NOMO-1 treated with dmso at 0.1 percent for 144 hours (cell line): ENCODE data around the gene CHSY1.
"Not testable (repeated sequence)": the region's sequence is repeated elsewhere in the genome, so short reads cannot be mapped to it uniquely, and the experiment has no call there.

Experiments used
- DNase-seq: peaks from one replicate; lab custom pipeline; 2025; ENCODE audit not compliant: unreplicated experiment; lab: John Stamatoyannopoulos, UW

CHSY1 gene, protein sequence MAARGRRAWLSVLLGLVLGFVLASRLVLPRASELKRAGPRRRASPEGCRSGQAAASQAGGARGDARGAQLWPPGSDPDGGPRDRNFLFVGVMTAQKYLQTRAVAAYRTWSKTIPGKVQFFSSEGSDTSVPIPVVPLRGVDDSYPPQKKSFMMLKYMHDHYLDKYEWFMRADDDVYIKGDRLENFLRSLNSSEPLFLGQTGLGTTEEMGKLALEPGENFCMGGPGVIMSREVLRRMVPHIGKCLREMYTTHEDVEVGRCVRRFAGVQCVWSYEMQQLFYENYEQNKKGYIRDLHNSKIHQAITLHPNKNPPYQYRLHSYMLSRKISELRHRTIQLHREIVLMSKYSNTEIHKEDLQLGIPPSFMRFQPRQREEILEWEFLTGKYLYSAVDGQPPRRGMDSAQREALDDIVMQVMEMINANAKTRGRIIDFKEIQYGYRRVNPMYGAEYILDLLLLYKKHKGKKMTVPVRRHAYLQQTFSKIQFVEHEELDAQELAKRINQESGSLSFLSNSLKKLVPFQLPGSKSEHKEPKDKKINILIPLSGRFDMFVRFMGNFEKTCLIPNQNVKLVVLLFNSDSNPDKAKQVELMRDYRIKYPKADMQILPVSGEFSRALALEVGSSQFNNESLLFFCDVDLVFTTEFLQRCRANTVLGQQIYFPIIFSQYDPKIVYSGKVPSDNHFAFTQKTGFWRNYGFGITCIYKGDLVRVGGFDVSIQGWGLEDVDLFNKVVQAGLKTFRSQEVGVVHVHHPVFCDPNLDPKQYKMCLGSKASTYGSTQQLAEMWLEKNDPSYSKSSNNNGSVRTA

GRCh38 chr15:101251830-101252820 lies at the start of gene CHSY1:
Gene CHSY1, minus strand, starts transcription at chr15:101252048. Its CDS starts 592 bp downstream, at chr15:101251456.
- peak; percentile 91 for DNase-seq

GRCh38 chr15:101296418-101297405 lies 44.9 kb upstream of the CHSY1 start:
- DNase-seq: no peak

GRCh38 chr15:101295607-101296161 lies 43.8 kb upstream of the CHSY1 start:
- DNase-seq: no peak

GRCh38 chr15:101294731-101295606 lies 43.1 kb upstream of the CHSY1 start, which contains the start of gene SNRPA1:
Gene SNRPA1, minus strand, starts transcription at chr15:101295248. Its CDS starts 70 bp downstream, at chr15:101295178.
- peak; percentile 91 for DNase-seq

DNA sequence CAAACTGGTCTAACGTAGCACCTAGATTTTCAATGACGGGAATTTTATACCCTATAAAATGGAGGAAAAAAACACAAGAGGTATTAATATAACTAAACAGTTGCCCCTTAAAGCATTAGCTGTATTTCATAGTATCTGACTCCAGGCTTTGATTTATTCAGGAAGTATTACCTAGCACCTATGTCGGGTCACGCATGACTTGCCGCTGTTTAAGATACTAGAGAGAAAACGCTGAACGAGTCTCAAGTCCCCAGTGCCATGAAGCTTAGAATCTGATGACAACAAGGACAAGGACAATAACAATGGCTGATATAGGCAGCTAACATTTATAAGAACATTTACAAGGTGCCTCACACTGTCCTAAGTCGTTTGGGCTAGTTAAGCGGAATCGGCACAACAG lies 41.3 kb upstream of the CHSY1 start:
- no peak for DNase-seq

DNA sequence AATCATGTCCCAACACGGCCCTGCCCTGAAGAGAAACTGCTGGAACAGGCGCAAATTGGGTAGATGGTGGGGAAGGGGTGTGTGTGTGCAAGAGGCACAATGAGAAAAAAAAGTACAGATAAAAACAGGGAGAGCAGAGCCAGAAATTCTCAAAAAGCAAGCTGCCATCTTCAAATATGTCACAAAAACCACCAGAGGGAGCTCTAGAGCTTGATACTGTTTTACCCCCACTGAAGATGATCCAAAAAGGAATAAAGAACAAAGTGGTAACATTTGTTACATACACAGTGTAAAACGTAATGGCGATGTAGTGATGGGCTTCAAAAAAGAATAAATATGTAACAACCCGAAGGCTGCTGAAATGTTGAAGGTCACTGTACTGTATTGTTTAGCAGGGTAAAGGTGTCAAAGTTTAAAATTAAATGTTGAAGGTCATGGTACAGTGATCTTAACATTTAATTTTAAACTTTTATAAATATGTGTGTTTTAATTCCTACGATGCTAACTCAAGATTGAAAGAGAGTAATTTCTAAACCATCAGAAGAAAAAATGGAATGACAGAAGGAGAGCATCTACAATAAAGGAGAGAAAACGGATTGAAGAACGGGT lies 37.2 kb upstream of the CHSY1 start:
- peak; percentile 1 for DNase-seq

DNA sequence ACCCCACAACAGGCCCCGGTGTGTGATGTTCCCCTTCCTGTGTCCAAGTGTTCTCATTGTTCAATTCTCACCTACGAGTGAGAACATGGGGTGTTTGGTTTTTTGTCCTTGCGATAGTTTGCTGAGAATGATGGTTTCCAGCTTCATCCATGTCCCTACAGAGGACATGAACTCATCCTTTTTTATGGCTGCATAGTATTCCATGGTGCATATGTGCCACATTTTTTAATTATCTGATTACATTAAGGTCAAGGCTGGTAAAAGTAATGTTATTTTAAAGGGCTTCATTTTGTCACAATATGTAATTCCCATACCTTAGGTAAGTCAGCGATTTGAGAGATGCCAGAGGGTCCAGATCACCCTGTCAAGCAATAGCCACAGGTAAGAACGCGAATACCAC lies 35.5 kb upstream of the CHSY1 start:
- DNase-seq: not testable (repeated sequence)

GRCh38 chr15:101286471-101287114 lies 34.7 kb upstream of the CHSY1 start:
- DNase-seq: no peak

- no peak for DNase-seq
These were observed 32.1 kb upstream of the CHSY1 start for GRCh38 chr15:101283931-101284330.

- DNase-seq: no peak
These were observed 28.2 kb upstream of the CHSY1 start for GRCh38 chr15:101280007-101280406.

- no peak for DNase-seq
These were observed 26.2 kb upstream of the CHSY1 start for GRCh38 chr15:101277943-101278564.

- DNase-seq: peak; percentile 77
These were observed 25.4 kb upstream of the CHSY1 start, which contains the start of gene SELENOS for GRCh38 chr15:101277038-101277822. Gene SELENOS, minus strand, starts transcription at chr15:101277485. Its CDS starts 68 bp downstream, at chr15:101277417.

DNA sequence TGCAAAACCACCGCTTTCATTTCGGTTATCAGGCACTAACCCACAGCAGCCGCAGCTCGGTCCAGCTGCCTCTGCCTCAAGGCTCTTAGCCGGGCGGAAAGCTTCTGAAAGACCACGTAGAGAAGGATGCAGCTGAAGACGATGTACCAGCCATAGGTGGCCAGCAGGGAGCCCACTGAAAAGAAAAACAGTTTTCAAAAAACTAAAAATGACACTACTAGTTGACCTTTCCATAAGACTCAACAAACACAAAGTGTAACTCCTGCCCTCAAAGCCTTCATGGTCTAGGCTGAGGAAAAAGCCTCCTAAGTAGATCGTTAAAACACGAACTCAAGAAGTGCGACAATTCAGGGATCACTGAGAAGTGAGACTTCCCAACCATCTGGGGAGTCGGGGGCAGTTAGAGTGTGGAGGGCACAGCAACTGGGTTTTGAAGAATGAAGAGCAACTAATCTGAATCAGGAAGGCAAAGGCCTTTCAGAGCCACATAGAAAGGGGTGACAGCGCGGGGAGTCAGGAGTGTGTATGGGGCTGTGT lies 24.7 kb upstream of the CHSY1 start:
- peak; percentile 17 for DNase-seq

GRCh38 chr15:101275018-101275417 lies 23.2 kb upstream of the CHSY1 start:
- DNase-seq: no peak

DNA sequence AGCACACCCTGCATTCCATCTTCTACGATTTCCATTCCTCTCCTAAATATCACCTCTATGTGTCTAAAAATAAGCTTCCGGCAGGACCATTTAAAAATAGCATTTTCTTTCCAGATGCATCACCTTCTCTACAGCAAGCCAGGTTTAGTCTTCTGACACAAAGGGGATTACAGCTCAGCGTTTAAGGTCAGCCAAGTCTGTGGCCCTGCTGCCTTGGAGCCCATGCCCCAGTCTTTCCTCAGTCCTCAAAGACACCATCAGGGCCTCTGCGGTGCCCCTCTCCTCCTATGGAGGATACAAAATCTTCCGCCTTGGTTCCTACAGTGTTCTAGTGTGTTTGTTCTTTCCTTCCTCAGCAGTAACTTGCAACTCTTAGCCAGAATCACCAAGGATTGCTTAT lies 21.7 kb upstream of the CHSY1 start:
- no peak for DNase-seq

DNA sequence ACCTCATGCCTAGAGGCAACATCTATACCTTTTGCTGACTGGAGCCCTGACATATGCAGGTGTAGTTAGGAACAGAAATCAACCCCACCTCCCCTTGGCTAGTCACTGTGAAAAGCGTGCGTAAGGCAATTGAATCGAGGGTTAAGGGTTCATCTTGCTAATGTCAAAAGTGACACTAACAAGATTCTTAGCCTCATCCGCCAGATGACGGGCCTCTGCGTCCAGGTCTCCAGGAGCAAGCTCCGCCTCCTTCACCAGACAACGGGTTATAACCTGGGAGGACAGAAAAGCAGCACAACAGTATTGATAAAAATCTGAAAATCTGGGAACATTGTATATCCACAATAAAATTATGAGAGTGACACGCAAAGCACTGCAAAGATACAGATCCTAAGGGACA lies 20.7 kb upstream of the CHSY1 start:
- no peak for DNase-seq
